Measurements from ENCODE around the gene TPK1. TPM values are rescaled to one million over a fixed set of nuclear protein-coding genes. Genes with fewer than 3 reads are reported as not detected.

TPK1 gene
- total RNA-seq, 1 experiment from 2014 or later = 3.1 TPM

- Histone ChIP-seq H2AK5ac (ENCODE audit: insufficient read length, low read length) (no peak overlapping the region), H3K4me2 (ENCODE audit: insufficient read depth, insufficient read length, low read length) (no peak overlapping the region), H4K20me1 (ENCODE audit: control insufficient read depth, insufficient read depth, insufficient read length) (no peaks in the 10 kb centered on the region), H3K56ac (ENCODE audit: insufficient read length, low read depth, low read length) (no peak overlapping the region), H2BK5ac (ENCODE audit: insufficient read length, low read length) (no peak overlapping the region), H4K5ac (ENCODE audit: insufficient read length, low read depth, low read length) (no peak overlapping the region), H3K4me1 (ENCODE audit: insufficient read depth, low read length) (no peaks in the 10 kb centered on the region), H3K4ac (ENCODE audit: low read depth, low read length) (no peak overlapping the region), H4K91ac (ENCODE audit: insufficient read length, low read depth, low read length) (no peak overlapping the region), H3K23ac (ENCODE audit: insufficient read length, low read depth, low read length) (no peak overlapping the region), H2BK15ac (ENCODE audit: low read depth, low read length) (no peak overlapping the region), H3K27ac (ENCODE audit: insufficient read length, low read depth, low read length) (no peak overlapping the region), H3K23me2 (ENCODE audit: insufficient read length, low read depth, low read length, poor library complexity, severe bottlenecking) (no peaks in the 10 kb centered on the region), H4K8ac (replicated peaks; ENCODE audit: insufficient read length, low read depth, low read length) (no peak overlapping the region), H3K18ac (ENCODE audit: insufficient read length, low read depth, low read length) (no peak overlapping the region), H3K14ac (ENCODE audit: insufficient read depth, low read length) (no peak overlapping the region), H3K27me3 (ENCODE audit: insufficient read depth, low read length) (no peaks in the 10 kb centered on the region), H2BK20ac (ENCODE audit: low read depth, low read length, poor library complexity, severe bottlenecking) (no peak overlapping the region), H3K79me1 (ENCODE audit: insufficient read depth, low read depth, low read length, poor library complexity, severe bottlenecking) (no peaks in the 10 kb centered on the region), H2BK12ac (ENCODE audit: insufficient read length, low read depth, low read length) (no peak overlapping the region), H3T11ph (ENCODE audit: low read length) (no peak overlapping the region), H2AFZ (ENCODE audit: low read length) (no peak overlapping the region), H2BK120ac (ENCODE audit: low read depth, low read length, poor library complexity, severe bottlenecking) (no peak overlapping the region), H3K79me2 (ENCODE audit: insufficient read depth, low read length) (no peaks in the 10 kb centered on the region), H3K9me3 (ENCODE audit: control insufficient read depth, low read depth, low read length) (no peaks in the 10 kb centered on the region), H3K9ac (ENCODE audit: extremely low read depth, insufficient read length, low read length) (no peak overlapping the region)
- no peak overlapping the region for H3K4me3 Mint-ChIP-seq
- no peak for TF ChIP-seq CTCF (conservative IDR thresholded peaks at IDR 0.05)
- H3K4me1 Mint-ChIP-seq = no peaks in the 10 kb centered on the region
- peaks cover 15 to 17% of the 10 kb centered on the region in 2 experiments for H3K9me3 Mint-ChIP-seq
- no peak overlapping the region for H3K27ac Mint-ChIP-seq
- H3K27me3 Mint-ChIP-seq (ENCODE audit: low read depth) = no peaks in the 10 kb centered on the region
- peaks cover 6 to 16% (median 9%) of the 10 kb centered on the region in 3 experiments for H3K36me3 Mint-ChIP-seq (ENCODE audit: insufficient read depth in 1 of 3, low read depth in 3 of 3)
- WGBS (ENCODE audit: extremely low coverage, insufficient read length, low lambda C conversion rate) = no CpG with 5 or more reads among the region's 4 CpGs
- no peak for DNase-seq
Measured at GRCh38 chr7:144596953-144597352, 238.9 kb downstream of the TPK1 start.

Data from H9 (cell line).